A673 (cell line): ENCODE results near the gene MARCO.

Source experiments
- EZH2 ChIP-seq: fragments of 200-600 bp; sonication (generic); IDR thresholded peaks from 2 replicates; pipeline ENCODE4 v1.6.1; 2017; ENCODE audit warnings: borderline replicate concordance, low read depth, mild to moderate bottlenecking, mixed read lengths, antibody characterized with exemption, low read length; ENCODE audit not compliant: poor library complexity, severe bottlenecking
- TF ChIP-seq, protein P1 (sequence below): fragments of 300-800, 200-600 bp; sonication (generic); conservative IDR thresholded peaks from 2 replicates; pipeline ENCODE4 v1.5.1; 2017; ENCODE audit warnings: low read depth, mild to moderate bottlenecking, antibody characterized with exemption, low read length, moderate library complexity, mixed read lengths

DNA sequence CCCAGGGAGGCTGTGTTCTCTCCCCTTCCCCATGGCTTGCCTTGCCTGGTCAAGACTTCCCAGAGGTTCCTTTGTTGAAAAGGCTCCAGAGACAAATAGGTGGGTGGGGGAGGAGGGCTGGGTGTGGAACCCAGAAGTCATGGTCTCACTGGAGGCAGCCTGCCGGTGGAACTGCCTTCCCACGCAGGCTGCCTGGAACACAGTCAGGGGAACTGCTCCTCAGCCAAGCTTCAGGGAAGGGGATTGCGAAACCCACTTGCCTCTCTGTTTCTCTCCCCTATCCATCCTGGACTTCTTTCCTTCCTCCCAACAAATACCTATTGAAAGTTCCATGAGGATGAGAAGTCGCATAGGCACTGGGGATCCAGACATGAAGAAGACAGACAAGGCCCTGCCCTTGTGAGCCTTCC, 31.6 kb downstream of the MARCO start:
- TF ChIP-seq, protein P1, sequence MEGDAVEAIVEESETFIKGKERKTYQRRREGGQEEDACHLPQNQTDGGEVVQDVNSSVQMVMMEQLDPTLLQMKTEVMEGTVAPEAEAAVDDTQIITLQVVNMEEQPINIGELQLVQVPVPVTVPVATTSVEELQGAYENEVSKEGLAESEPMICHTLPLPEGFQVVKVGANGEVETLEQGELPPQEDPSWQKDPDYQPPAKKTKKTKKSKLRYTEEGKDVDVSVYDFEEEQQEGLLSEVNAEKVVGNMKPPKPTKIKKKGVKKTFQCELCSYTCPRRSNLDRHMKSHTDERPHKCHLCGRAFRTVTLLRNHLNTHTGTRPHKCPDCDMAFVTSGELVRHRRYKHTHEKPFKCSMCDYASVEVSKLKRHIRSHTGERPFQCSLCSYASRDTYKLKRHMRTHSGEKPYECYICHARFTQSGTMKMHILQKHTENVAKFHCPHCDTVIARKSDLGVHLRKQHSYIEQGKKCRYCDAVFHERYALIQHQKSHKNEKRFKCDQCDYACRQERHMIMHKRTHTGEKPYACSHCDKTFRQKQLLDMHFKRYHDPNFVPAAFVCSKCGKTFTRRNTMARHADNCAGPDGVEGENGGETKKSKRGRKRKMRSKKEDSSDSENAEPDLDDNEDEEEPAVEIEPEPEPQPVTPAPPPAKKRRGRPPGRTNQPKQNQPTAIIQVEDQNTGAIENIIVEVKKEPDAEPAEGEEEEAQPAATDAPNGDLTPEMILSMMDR, result no peak
- no peak for TF ChIP-seq EZH2
